Stomach (tissue), 4 donors: ENCODE data around the gene HECA.

Experiments used
- EP300 ChIP-seq: sonication (generic); formaldehyde crosslinking; IDR thresholded peaks from one replicate; pipeline ENCODE4 v1.6.1; 2017; ENCODE audit warnings: antibody characterized with exemption
- POLR2A ChIP-seq, 4 donors: fragments of 450-650 bp; IDR thresholded peaks; one replicate each; pipeline ENCODE4 v1.6.1; 2016; ENCODE audit warnings: antibody characterized with exemption in 4 of 4, control low read depth in 2 of 4, mild to moderate bottlenecking in 1 of 4, moderate library complexity in 1 of 4
- POLR2AphosphoS5 ChIP-seq, 3 donors: sonication (generic); formaldehyde crosslinking; IDR thresholded peaks; one replicate each; pipeline ENCODE4 v1.6.1; 2016; ENCODE audit warnings: antibody characterized with exemption in 3 of 3
- TF ChIP-seq, protein P1 (sequence below), 7 experiments: fragments of 450-650 bp in 4 of 7; fragments of 200-600 bp in 3 of 7; sonication (generic) in 3 of 7; IDR thresholded peaks; one replicate each; pipeline ENCODE4 v1.5.1; 2016 to 2019; ENCODE audit warnings: antibody characterized with exemption in 7 of 7, control low read depth in 2 of 7, mild to moderate bottlenecking in 1 of 7

DNA sequence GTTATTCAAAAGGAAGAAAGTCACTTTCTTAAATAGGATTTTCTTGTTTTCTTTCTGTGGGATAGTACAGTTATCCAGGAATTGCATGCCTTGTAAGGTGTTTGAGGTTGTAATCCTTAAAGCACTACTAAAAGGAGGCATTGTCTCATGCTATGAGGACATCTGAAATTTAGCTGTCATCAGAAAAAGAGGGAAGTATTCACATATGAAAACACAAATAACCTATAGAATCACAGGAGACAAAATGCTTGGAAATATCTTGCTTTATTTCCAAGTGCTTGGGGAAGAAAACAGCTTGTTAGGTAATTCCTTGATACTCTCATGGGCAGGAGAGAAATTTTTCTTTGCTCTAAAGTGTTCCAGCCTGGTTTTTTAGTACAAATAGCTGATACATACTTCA, 40.1 kb downstream of the HECA start:
- TF ChIP-seq, protein P1, sequence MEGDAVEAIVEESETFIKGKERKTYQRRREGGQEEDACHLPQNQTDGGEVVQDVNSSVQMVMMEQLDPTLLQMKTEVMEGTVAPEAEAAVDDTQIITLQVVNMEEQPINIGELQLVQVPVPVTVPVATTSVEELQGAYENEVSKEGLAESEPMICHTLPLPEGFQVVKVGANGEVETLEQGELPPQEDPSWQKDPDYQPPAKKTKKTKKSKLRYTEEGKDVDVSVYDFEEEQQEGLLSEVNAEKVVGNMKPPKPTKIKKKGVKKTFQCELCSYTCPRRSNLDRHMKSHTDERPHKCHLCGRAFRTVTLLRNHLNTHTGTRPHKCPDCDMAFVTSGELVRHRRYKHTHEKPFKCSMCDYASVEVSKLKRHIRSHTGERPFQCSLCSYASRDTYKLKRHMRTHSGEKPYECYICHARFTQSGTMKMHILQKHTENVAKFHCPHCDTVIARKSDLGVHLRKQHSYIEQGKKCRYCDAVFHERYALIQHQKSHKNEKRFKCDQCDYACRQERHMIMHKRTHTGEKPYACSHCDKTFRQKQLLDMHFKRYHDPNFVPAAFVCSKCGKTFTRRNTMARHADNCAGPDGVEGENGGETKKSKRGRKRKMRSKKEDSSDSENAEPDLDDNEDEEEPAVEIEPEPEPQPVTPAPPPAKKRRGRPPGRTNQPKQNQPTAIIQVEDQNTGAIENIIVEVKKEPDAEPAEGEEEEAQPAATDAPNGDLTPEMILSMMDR (IDR thresholded peaks at IDR 0.05), result no peak
- no peak for TF ChIP-seq POLR2AphosphoS5 (IDR thresholded peaks at IDR 0.05)
- TF ChIP-seq POLR2A (IDR thresholded peaks at IDR 0.05), result no peak
- no peak for TF ChIP-seq EP300
